IgD-negative memory B cell (primary cell): ENCODE measurements around the gene RBFOX2. TPM values are rescaled to one million over a fixed set of nuclear protein-coding genes. Genes with fewer than 3 reads are reported as not detected.
"Not testable (repeated sequence)": the region's sequence is repeated elsewhere in the genome, so short reads cannot be mapped to it uniquely, and the experiment has no call there.

ENCODE experiments used
- H3K27ac Mint-ChIP-seq, 3 donors: one replicate each; pipeline ENCODE4 v1.8.0; 2020 to 2022; ENCODE audit warnings: mild to moderate bottlenecking in 3 of 3, mixed read lengths in 3 of 3, moderate library complexity in 1 of 3
- H3K27me3 Mint-ChIP-seq: one replicate; pipeline ENCODE4 v1.8.0; 2021; ENCODE audit warnings: mixed read lengths
- H3K36me3 Mint-ChIP-seq: one replicate; pipeline ENCODE4 v1.8.0; 2020; ENCODE audit warnings: mild to moderate bottlenecking, mixed read lengths
- H3K4me1 Mint-ChIP-seq, 3 donors: one replicate each; pipeline ENCODE4 v1.8.0; 2020 to 2022; ENCODE audit warnings: mixed read lengths in 3 of 3, mild to moderate bottlenecking in 1 of 3
- H3K4me3 Mint-ChIP-seq, 4 donors: one replicate each; pipeline ENCODE4 v1.8.0; 2020 to 2022; ENCODE audit warnings: mild to moderate bottlenecking in 4 of 4, mixed read lengths in 4 of 4, moderate library complexity in 3 of 4
- H3K9me3 Mint-ChIP-seq, 3 donors: one replicate each; pipeline ENCODE4 v1.8.0; 2020 to 2021; ENCODE audit warnings: mixed read lengths in 3 of 3, mild to moderate bottlenecking in 1 of 3
- polyA plus RNA-seq: library from polyadenylated mRNA; unstranded; fragments of 300-500 nt; fragmentation: Illumina TruSeq; gene quantifications from one replicate; pipeline ENCODE4 v1.2.3, GENCODE V29; 2021

RBFOX2 gene
- polyA plus RNA-seq, 1 donor from 2014 or later = not detected

DNA sequence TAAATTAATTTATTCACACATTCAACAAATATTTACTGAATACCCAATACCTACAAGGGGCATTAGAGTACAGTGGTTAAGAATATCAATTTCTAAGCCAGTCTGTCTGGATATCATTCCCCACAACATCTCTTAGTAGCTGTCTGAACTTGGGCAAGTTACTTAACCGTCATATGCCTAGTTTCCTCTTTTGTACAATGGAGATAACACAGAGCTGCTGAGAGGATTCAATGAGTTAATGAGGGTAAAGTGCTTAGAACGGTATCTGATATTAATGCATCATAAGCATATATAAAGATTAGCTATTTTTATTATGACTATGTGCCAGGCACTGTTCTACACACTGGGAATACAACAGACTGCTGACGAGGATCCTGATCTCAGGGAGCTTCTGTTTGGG is 194.6 kb downstream of the RBFOX2 start:
- no peaks in the 10 kb centered on the region for H3K4me1 Mint-ChIP-seq
- no peaks in the 10 kb centered on the region for H3K36me3 Mint-ChIP-seq
- no peaks in the 10 kb centered on the region for H3K9me3 Mint-ChIP-seq
- peaks cover 21% of the 10 kb centered on the region for H3K27me3 Mint-ChIP-seq
- H3K27ac Mint-ChIP-seq = no peak overlapping the region
- no peak overlapping the region for H3K4me3 Mint-ChIP-seq

DNA sequence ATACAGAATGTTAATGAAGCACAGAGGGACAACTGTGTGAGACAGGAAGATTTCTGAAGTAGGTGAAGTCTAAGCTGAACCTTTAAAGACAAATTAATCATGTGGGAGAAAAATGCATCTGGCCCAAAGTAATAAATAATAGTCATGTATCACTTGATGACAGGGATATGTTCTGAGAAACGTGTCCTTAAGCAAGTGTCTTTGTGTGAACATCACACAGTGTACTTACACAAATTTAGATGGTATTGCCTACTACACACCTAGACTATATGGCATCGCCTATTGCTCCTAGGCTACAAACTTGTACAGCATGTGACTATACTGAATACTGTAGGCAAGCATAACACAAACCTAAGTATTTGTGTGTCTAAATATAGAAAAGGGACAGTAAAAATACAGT is 198.3 kb downstream of the RBFOX2 start:
- Mint-ChIP-seq H3K36me3 (no peaks in the 10 kb centered on the region), H3K4me3 (no peak overlapping the region), H3K4me1 (no peaks in the 10 kb centered on the region), H3K9me3 (no peaks in the 10 kb centered on the region), H3K27ac (no peak overlapping the region), H3K27me3 (peaks cover 14% of the 10 kb centered on the region)

DNA sequence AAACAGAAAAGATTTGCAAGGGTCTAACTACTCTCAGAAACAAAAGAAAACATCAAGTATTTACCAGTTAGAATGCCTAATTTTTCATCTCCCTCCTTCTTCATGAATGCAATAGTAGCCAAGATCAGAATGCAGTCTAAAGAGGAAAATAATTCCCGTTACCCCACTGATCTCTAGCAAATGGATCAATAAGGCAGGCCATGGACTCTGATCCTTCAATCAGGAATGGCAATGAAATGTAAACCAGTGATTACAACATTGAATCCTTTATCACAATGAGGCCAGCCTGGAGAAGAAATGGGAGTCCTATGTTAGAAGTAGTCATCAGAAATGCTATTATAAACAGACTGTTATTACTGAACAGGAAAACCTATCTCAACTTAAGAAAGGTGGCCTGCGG is 204.4 kb downstream of the RBFOX2 start:
- no peaks in the 10 kb centered on the region for H3K9me3 Mint-ChIP-seq
- H3K27ac Mint-ChIP-seq = no peak overlapping the region
- peaks cover 24% of the 10 kb centered on the region for H3K27me3 Mint-ChIP-seq
- no peak overlapping the region for H3K4me3 Mint-ChIP-seq
- no peaks in the 10 kb centered on the region for H3K4me1 Mint-ChIP-seq
- no peaks in the 10 kb centered on the region for H3K36me3 Mint-ChIP-seq

DNA sequence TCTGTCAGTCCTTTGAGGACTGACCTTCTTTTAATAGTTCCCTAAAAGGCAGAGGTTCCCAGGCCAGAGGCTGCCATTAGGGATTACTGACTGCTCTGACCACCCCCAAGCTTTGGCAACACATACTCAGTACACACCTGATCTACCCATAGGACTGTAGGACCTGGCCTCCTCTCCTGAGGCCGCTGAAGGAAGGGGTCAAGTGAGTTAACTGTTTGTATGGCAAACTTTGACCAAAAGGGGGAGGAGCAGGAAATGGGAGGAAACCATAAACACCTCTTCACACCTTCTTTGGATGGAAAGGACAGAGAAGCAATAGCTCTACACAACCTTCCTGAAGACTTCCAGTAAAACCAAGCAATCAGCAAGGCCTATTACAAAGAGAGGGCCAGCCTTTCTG is 207.0 kb downstream of the RBFOX2 start:
- Mint-ChIP-seq H3K27me3 (peaks cover 19% of the 10 kb centered on the region), H3K27ac (no peak overlapping the region), H3K4me3 (no peak overlapping the region), H3K36me3 (no peaks in the 10 kb centered on the region), H3K9me3 (no peaks in the 10 kb centered on the region), H3K4me1 (no peaks in the 10 kb centered on the region)

DNA sequence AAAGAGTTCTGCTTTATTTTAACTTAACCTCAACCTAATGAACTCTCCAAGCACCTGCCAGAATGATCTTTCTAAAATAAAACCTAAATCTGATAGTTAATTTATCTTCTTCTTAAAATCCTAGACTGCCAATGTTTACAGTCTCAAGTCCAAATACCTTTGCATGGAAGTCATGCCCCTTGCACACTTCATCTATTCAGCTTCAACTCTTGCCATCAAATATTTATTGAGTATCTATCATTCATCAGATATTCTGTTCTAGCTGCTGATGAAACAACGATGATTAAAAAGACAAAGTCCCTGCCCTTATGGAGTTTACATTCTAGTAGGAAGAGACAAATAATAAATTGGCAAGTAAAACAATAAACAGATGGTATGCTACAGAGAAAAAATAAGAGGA is 209.2 kb downstream of the RBFOX2 start:
- peaks cover 15% of the 10 kb centered on the region for H3K27me3 Mint-ChIP-seq
- no peaks in the 10 kb centered on the region for H3K9me3 Mint-ChIP-seq
- H3K4me3 Mint-ChIP-seq = no peak overlapping the region
- no peaks in the 10 kb centered on the region for H3K4me1 Mint-ChIP-seq
- H3K27ac Mint-ChIP-seq = no peak overlapping the region
- H3K36me3 Mint-ChIP-seq = no peaks in the 10 kb centered on the region

DNA sequence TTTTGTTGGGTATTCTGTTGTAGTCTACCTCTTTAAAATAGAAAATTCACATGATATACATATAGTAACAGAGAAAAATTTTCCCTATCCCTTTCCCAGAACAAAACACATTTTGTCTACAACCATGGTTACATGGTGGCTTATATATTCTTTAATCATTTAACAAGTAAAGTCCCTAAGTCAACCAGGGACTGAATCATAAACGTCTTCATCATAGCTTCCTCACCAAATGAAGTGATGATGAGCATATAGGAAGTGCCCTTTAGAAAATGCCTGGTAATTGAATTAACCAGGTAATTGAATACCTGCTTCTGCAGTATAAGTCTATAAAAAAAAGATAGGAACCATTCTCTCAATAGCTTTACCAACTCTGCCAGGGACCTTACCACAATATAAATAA is 209.7 kb downstream of the RBFOX2 start:
- H3K36me3 Mint-ChIP-seq = no peaks in the 10 kb centered on the region

DNA sequence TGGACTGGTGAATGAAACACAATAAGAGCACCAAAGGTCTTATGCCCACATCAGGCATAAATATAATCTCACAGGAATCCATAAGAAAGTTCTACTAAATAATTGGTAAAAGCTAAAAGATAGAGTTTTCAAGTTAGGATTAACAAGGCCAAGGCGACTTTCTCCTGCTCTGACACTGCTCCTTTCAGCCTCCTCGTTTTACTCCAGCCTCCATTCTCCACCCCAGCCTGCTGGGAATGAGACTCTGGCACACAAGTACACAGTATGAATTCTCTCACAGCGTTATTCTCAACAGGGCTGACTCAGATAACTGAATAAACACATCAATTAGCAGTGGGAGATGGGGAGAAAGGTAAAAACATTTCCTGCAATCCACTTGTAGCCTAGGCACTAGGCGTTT is 216.0 kb downstream of the RBFOX2 start:
- Mint-ChIP-seq H3K9me3 (peaks cover 2 to 12% (median 11%) of the 10 kb centered on the region in 3 donors), H3K4me3 (no peak overlapping the region), H3K27ac (no peak overlapping the region), H3K27me3 (peaks cover 4% of the 10 kb centered on the region), H3K36me3 (no peaks in the 10 kb centered on the region), H3K4me1 (no peaks in the 10 kb centered on the region)

More for the DNA sequence above, 209.7 kb downstream of the RBFOX2 start:
- Mint-ChIP-seq H3K9me3 (no peaks in the 10 kb centered on the region), H3K27ac (no peak overlapping the region), H3K4me1 (no peaks in the 10 kb centered on the region), H3K27me3 (peaks cover 11% of the 10 kb centered on the region), H3K4me3 (no peak overlapping the region)

DNA sequence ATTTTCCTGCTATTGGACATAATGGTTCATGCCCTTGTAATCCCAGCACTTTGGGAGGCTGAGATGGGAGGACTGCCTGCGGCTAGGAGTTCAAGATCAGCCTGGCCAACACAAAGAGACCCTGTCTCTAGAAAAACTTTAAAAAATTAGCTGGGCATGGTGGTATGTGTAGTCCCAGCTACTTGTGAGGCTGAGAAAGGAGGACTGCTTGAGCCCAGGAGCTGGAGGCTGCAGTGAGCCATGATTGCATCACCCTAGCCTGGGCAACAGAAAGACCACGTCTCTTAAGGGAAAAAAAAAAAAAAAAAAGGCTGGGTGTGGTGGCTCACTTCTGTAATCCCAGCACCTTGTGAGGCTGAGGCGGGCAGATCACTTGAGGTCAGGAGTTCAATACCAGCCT is 217.0 kb downstream of the RBFOX2 start:
- H3K4me1 Mint-ChIP-seq = no peaks in the 10 kb centered on the region
- no peaks in the 10 kb centered on the region for H3K36me3 Mint-ChIP-seq
- H3K4me3 Mint-ChIP-seq = no peak overlapping the region
- H3K9me3 Mint-ChIP-seq = peaks cover 2 to 12% (median 11%) of the 10 kb centered on the region in 3 donors
- H3K27me3 Mint-ChIP-seq = peaks cover 4% of the 10 kb centered on the region
- H3K27ac Mint-ChIP-seq = no peak overlapping the region

DNA sequence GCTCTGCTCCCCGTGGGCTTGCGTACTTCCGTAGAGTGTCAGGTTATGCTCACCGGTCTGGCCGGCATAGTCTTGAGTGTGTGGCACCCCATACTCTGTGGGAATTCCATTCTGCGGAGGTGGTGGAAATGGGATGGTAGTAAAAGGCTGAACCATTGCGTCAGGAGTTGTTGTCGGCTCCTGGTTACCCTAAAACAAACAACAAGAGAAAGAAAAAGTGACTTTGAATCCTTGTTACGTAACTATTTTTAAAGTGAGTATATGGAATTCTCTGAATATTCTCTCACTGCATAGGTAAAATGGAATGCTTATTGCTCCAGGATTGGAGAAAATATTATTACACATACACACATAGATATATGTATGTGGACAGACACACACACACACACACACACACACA is 218.8 kb downstream of the RBFOX2 start:
- Mint-ChIP-seq H3K4me3 (no peak overlapping the region), H3K36me3 (no peaks in the 10 kb centered on the region), H3K27ac (no peak overlapping the region), H3K9me3 (peaks cover 2 to 12% (median 11%) of the 10 kb centered on the region in 3 donors), H3K27me3 (peaks cover 4% of the 10 kb centered on the region), H3K4me1 (no peaks in the 10 kb centered on the region)

DNA sequence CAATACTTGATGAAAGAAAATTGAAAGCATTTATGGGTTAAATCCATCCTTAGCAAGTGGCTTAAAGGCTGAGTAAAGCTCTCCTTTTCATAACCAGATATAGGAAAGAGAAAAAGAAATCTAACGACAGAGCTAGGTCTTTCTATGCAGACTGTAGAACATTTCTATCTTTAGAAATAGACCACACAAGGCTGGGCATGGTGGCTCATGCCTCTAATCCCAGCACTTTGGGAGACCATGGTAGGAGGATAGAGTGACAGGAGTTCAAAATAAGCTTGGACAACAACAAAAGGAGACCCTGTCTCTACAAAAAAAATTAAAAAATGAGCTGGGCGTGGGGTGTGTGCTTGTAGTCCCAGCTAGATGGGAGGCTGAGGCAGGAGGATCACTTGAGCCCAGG is 220.2 kb downstream of the RBFOX2 start:
- Mint-ChIP-seq H3K9me3 (peaks cover 2 to 14% (median 11%) of the 10 kb centered on the region in 3 donors), H3K36me3 (no peaks in the 10 kb centered on the region), H3K4me1 (no peaks in the 10 kb centered on the region), H3K27ac (no peak overlapping the region), H3K4me3 (no peak overlapping the region), H3K27me3 (peaks cover 4% of the 10 kb centered on the region)

DNA sequence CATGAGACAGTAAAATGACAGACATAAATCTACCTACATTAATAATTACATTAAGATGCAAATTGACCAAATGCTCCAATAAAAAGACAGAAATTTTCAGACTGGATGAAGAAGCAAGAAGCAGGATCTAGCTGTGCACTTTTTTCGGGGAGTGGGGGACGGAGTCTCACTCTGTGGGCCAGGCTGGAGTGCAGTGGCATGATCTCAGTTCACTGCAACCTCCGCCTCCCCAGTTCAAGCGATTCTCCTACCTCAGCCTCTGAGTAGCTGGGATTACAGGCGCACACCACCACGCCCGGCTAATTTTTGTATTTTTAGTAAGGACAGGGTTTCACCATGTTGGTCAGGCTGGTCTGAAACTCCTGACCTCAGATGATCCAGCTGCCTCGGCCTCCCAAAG is 222.0 kb downstream of the RBFOX2 start:
- H3K4me1 Mint-ChIP-seq, H3K36me3 Mint-ChIP-seq, H3K27ac Mint-ChIP-seq, H3K4me3 Mint-ChIP-seq, H3K27me3 Mint-ChIP-seq, H3K9me3 Mint-ChIP-seq: not testable (repeated sequence)

DNA sequence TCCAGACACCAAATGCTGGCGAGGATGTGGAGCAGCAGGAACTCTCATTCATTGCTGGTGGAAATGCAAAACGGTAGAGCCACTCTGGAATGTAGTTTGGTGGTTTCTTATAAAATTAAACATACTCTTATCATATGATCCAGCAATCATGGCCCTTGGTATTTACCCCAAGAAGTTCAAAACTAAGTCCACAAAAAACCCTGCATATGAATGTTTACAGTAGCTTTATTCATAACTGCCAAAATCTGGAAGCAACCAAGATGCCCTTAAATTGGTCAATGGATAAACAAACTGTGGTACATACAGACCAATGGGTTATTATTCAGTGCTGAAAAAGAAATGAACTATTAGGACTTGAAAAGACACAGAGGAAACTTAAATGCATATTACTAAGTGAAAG is 223.2 kb downstream of the RBFOX2 start:
- no peaks in the 10 kb centered on the region for H3K4me1 Mint-ChIP-seq

DNA sequence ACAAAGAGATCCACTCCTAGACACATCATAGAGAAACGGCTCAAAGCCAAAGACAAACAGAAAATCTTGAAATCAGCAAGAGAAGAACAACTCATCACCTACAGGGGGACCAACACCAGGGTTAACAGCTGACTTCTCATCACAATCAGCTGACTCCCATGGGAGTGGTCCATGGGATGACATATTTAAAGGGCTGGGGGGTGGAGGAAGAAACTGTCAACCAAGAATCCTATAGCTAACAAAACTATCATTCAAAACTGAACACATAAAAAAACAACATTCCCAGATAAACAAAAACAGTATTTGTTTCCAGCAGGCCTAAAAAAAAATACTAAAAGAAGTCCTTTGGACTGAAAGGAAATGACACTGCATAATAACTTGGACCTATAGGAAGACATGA is 224.2 kb downstream of the RBFOX2 start:
- no peaks in the 10 kb centered on the region for H3K36me3 Mint-ChIP-seq
- H3K9me3 Mint-ChIP-seq = peaks cover 0 to 6% (median 0%) of the 10 kb centered on the region in 3 donors
- H3K4me3 Mint-ChIP-seq = no peak overlapping the region
- H3K27ac Mint-ChIP-seq = no peak overlapping the region
- H3K27me3 Mint-ChIP-seq = peaks cover 7% of the 10 kb centered on the region
- no peaks in the 10 kb centered on the region for H3K4me1 Mint-ChIP-seq

More for the DNA sequence above, 223.2 kb downstream of the RBFOX2 start:
- no peak overlapping the region for H3K4me3 Mint-ChIP-seq
- peaks cover 8% of the 10 kb centered on the region for H3K27me3 Mint-ChIP-seq
- H3K27ac Mint-ChIP-seq = no peak overlapping the region
- no peaks in the 10 kb centered on the region for H3K36me3 Mint-ChIP-seq
- peaks cover 0 to 6% (median 3%) of the 10 kb centered on the region in 3 donors for H3K9me3 Mint-ChIP-seq

DNA sequence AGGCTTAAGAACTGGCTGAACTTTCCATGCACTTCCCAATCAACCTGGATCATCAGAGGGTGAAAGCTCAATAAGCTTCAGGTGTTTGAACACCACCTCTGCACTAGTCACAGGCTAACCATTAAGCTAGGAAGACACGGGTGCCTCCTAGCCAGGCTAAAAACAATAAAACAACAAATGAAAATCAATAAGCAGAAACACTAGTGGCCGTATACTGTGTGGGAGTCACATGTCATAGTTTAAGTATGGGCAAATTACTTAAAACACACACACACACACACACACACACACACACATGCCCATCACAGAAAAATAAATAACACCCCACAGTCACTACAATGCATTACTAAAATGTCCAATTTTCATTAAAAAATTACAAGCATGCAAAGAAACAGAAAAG is 225.7 kb downstream of the RBFOX2 start:
- Mint-ChIP-seq H3K4me3 (no peak overlapping the region), H3K27ac (no peak overlapping the region), H3K27me3 (peaks cover 4% of the 10 kb centered on the region), H3K36me3 (no peaks in the 10 kb centered on the region), H3K4me1 (no peaks in the 10 kb centered on the region), H3K9me3 (peaks cover 0 to 6% (median under 1%) of the 10 kb centered on the region in 3 donors)

DNA sequence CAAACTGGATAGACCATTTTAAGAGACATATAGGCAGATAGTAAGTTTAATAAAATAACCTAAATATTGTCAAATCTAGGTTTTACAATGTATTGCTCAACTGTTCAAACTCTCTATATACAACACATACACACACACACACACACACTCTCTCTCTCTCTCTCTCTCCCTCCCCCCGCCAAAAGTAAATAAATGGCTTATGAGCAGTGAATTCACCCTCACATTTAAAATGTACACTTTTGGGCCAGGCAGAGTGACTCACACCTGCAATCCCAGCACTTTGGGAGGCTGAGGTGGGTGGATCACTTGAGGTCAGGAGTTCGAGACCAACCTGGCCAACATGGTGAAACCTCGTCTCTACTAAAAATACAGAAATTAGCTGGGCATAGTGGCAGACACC is 227.3 kb downstream of the RBFOX2 start:
- not testable (repeated sequence) for H3K36me3 Mint-ChIP-seq, H3K4me3 Mint-ChIP-seq, H3K27ac Mint-ChIP-seq, H3K4me1 Mint-ChIP-seq, H3K9me3 Mint-ChIP-seq, H3K27me3 Mint-ChIP-seq

DNA sequence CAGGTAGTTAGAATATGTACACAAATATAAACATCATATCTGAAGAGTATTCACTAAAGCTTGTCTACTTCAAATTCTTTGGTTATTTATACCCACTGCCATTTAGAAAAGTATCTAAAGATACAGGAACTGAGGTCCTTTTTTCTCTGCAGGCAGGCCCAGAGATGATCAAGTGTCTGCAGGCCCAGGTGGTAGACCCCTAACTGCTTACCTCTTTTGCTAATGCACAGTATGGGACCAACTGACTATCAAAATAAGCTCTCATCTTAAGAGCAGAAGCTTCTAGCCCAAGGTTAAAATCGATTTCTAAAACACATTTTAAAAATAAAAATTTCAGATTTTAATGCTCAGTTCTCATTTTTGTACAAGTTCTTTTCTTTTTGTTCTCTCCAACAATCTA is 229.5 kb downstream of the RBFOX2 start:
- Mint-ChIP-seq H3K9me3 (peaks cover 0 to 2% (median under 1%) of the 10 kb centered on the region in 3 donors), H3K36me3 (no peaks in the 10 kb centered on the region), H3K4me1 (no peaks in the 10 kb centered on the region), H3K27ac (no peak overlapping the region), H3K4me3 (no peak overlapping the region), H3K27me3 (peaks cover 4% of the 10 kb centered on the region)

DNA sequence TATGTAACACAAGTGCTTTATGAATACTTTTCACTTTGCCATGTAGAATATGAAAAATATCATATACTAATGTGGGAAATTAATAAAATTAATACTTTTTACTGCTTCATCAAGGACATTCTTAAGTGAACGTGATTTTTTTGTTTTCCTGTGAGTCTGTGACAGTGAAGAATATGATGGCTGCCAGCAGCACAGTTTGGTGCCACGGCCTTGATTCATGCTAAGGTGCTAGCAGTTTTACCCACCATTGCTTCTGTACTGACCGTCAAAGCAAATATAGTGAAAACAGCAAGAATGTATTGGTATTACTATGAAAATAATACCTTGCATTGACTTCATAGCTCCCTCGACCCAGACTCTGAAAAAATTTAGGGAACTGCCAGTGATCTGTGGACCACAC is 231.2 kb downstream of the RBFOX2 start:
- Mint-ChIP-seq H3K36me3 (no peaks in the 10 kb centered on the region), H3K27me3 (peaks cover 4% of the 10 kb centered on the region), H3K27ac (peak overlapping the region in 1 of 3 donors; percentile 67), H3K9me3 (peaks cover 0 to 2% (median 0%) of the 10 kb centered on the region in 3 donors), H3K4me3 (no peak overlapping the region), H3K4me1 (no peaks in the 10 kb centered on the region)
